ENCODE results near the gene STRBP. TPM values are rescaled to one million over a fixed set of nuclear protein-coding genes. Genes with fewer than 3 reads are reported as not detected.

STRBP gene
- total and polyA plus RNA-seq, 4 experiments from 2014 or later = 17.5 to 23.8 (median 21.3) TPM

- ChIA-PET POLR2A (ENCODE audit: partially characterized antibody) (no interaction called here), CTCF (ENCODE audit: partially characterized antibody) (interaction anchor here (1.6 kb wide), 1 partner anchor 17 kb away, joined by 4 read pairs; no protein-coding TSS in a partner anchor)
- no peak overlapping the region for H3K4me3 Mint-ChIP-seq
- H3K4me3 ChIP-seq (ENCODE audit: low read length in 2 of 2) = no peak overlapping the region
- DNase-seq = no peak
- H3K9me3 ChIP-seq (ENCODE audit: control insufficient read depth in 1 of 2, low read length in 2 of 2) = no peaks in the 10 kb centered on the region
- H3K27me3 ChIP-seq (ENCODE audit: insufficient read depth, low read length) = no peaks in the 10 kb centered on the region
- H3K9me3 Mint-ChIP-seq = peaks cover 0 to 2% (median 0%) of the 10 kb centered on the region in 8 donors
- no peaks in the 10 kb centered on the region for H3K36me3 Mint-ChIP-seq
- H3K36me3 ChIP-seq (ENCODE audit: insufficient read depth, low read length) = no peaks in the 10 kb centered on the region
- intact Hi-C loops (cut with micrococcal nuclease) = no loop called here
- H3K27me3 Mint-ChIP-seq = peaks cover 0 to 3% of the 10 kb centered on the region in 2 donors
- no peak overlapping the region for H3K27ac Mint-ChIP-seq
- peaks cover 5% of the 10 kb centered on the region for H3K4me1 ChIP-seq (ENCODE audit: insufficient read depth, low read length)
- peaks cover 8 to 17% (median 11%) of the 10 kb centered on the region in 4 donors for H3K4me1 Mint-ChIP-seq
- no peak overlapping the region for H3K27ac ChIP-seq (ENCODE audit: low read depth, low read length)
Observed at GRCh38 chr9:123299558-123300126, 31.3 kb upstream of the STRBP start.

- H3K4me3 ChIP-seq (ENCODE audit: low read length in 2 of 2) = no peak overlapping the region
- ChIA-PET POLR2A (ENCODE audit: partially characterized antibody) (no interaction called here), CTCF (ENCODE audit: partially characterized antibody) (interaction anchor here (0.6 kb wide), 1 partner anchor 60 kb away, joined by 3 read pairs; no protein-coding TSS in a partner anchor)
- Mint-ChIP-seq H3K4me3 (no peak overlapping the region), H3K27me3 (peaks cover 0 to 5% of the 10 kb centered on the region in 2 donors), H3K36me3 (no peaks in the 10 kb centered on the region), H3K4me1 (no peaks in the 10 kb centered on the region), H3K27ac (no peak overlapping the region), H3K9me3 (peaks cover 0 to 3% (median 0%) of the 10 kb centered on the region in 8 donors)
- intact Hi-C loops (cut with micrococcal nuclease) = no loop called here
- H3K4me1 ChIP-seq (ENCODE audit: insufficient read depth, low read length) = no peaks in the 10 kb centered on the region
- DNase-seq = no peak
- H3K9me3 ChIP-seq (ENCODE audit: control insufficient read depth in 1 of 2, low read length in 2 of 2) = no peaks in the 10 kb centered on the region
- H3K36me3 ChIP-seq (ENCODE audit: insufficient read depth, low read length) = no peaks in the 10 kb centered on the region
- H3K27ac ChIP-seq (ENCODE audit: low read depth, low read length) = no peak overlapping the region
- H3K27me3 ChIP-seq (ENCODE audit: insufficient read depth, low read length) = no peaks in the 10 kb centered on the region
Observed at GRCh38 chr9:123296174-123296573, 27.8 kb upstream of the STRBP start.

GRCh38 chr9:123291736-123292135, 23.4 kb upstream of the STRBP start:
- Mint-ChIP-seq H3K4me3 (no peak overlapping the region), H3K36me3 (no peaks in the 10 kb centered on the region), H3K27me3 (peaks cover 1 to 11% of the 10 kb centered on the region in 2 donors), H3K4me1 (no peaks in the 10 kb centered on the region), H3K9me3 (peaks cover 0 to 3% (median 0%) of the 10 kb centered on the region in 8 donors), H3K27ac (no peak overlapping the region)
- Histone ChIP-seq H3K4me1 (ENCODE audit: insufficient read depth, low read length) (no peaks in the 10 kb centered on the region), H3K36me3 (ENCODE audit: insufficient read depth, low read length) (no peaks in the 10 kb centered on the region), H3K27ac (ENCODE audit: low read depth, low read length) (no peak overlapping the region), H3K4me3 (ENCODE audit: low read length in 2 of 2) (no peak overlapping the region), H3K27me3 (ENCODE audit: insufficient read depth, low read length) (no peaks in the 10 kb centered on the region), H3K9me3 (ENCODE audit: control insufficient read depth in 1 of 2, low read length in 2 of 2) (no peaks in the 10 kb centered on the region)
- CTCF ChIA-PET (ENCODE audit: partially characterized antibody) = no interaction called here
- POLR2A ChIA-PET (ENCODE audit: partially characterized antibody) = no interaction called here
- DNase-seq = no peak
- intact Hi-C loops (cut with micrococcal nuclease) = no loop called here

- Mint-ChIP-seq H3K27ac (no peak overlapping the region), H3K36me3 (no peaks in the 10 kb centered on the region), H3K9me3 (peaks cover 0 to 3% (median 0%) of the 10 kb centered on the region in 8 donors), H3K4me1 (no peaks in the 10 kb centered on the region), H3K27me3 (peaks cover 1 to 11% of the 10 kb centered on the region in 2 donors), H3K4me3 (no peak overlapping the region)
- Histone ChIP-seq H3K9me3 (ENCODE audit: control insufficient read depth in 1 of 2, low read length in 2 of 2) (no peaks in the 10 kb centered on the region), H3K4me3 (ENCODE audit: low read length in 2 of 2) (no peak overlapping the region), H3K27ac (ENCODE audit: low read depth, low read length) (no peak overlapping the region), H3K27me3 (ENCODE audit: insufficient read depth, low read length) (no peaks in the 10 kb centered on the region), H3K4me1 (ENCODE audit: insufficient read depth, low read length) (no peaks in the 10 kb centered on the region), H3K36me3 (ENCODE audit: insufficient read depth, low read length) (no peaks in the 10 kb centered on the region)
- CTCF ChIA-PET (ENCODE audit: partially characterized antibody) = no interaction called here
- intact Hi-C loops (cut with micrococcal nuclease) = no loop called here
- no peak for DNase-seq
- POLR2A ChIA-PET (ENCODE audit: partially characterized antibody) = no interaction called here
Observed at GRCh38 chr9:123290764-123291163, 22.4 kb upstream of the STRBP start.

- POLR2A ChIA-PET (ENCODE audit: partially characterized antibody) = no interaction called here
- H3K4me1 ChIP-seq (ENCODE audit: insufficient read depth, low read length) = no peaks in the 10 kb centered on the region
- no peaks in the 10 kb centered on the region for H3K36me3 ChIP-seq (ENCODE audit: insufficient read depth, low read length)
- H3K9me3 Mint-ChIP-seq = peaks cover 0 to 2% (median 0%) of the 10 kb centered on the region in 8 donors
- DNase-seq = no peak
- no peaks in the 10 kb centered on the region for H3K27me3 ChIP-seq (ENCODE audit: insufficient read depth, low read length)
- H3K4me3 ChIP-seq (ENCODE audit: low read length in 2 of 2) = no peak overlapping the region
- H3K27ac Mint-ChIP-seq = no peak overlapping the region
- no peak overlapping the region for H3K27ac ChIP-seq (ENCODE audit: low read depth, low read length)
- CTCF ChIA-PET (ENCODE audit: partially characterized antibody) = interaction anchor here (0.6 to 1.0 kb wide), 2 partner anchors 18 to 37 kb away, joined by 3 read pairs; no protein-coding TSS in a partner anchor
- H3K36me3 Mint-ChIP-seq = no peaks in the 10 kb centered on the region
- H3K27me3 Mint-ChIP-seq = peaks cover 1 to 11% of the 10 kb centered on the region in 2 donors
- no peaks in the 10 kb centered on the region for H3K9me3 ChIP-seq (ENCODE audit: control insufficient read depth in 1 of 2, low read length in 2 of 2)
- intact Hi-C loops (cut with micrococcal nuclease) = no loop called here
- H3K4me1 Mint-ChIP-seq = no peaks in the 10 kb centered on the region
- no peak overlapping the region for H3K4me3 Mint-ChIP-seq
Observed at GRCh38 chr9:123287639-123288038, 19.3 kb upstream of the STRBP start.

GRCh38 chr9:123286324-123286723, 17.9 kb upstream of the STRBP start:
- H3K27me3 Mint-ChIP-seq = peaks cover 4 to 9% of the 10 kb centered on the region in 2 donors
- no peak overlapping the region for H3K27ac Mint-ChIP-seq
- Histone ChIP-seq H3K27ac (ENCODE audit: low read depth, low read length) (no peak overlapping the region), H3K9me3 (ENCODE audit: control insufficient read depth in 1 of 2, low read length in 2 of 2) (no peaks in the 10 kb centered on the region), H3K4me1 (ENCODE audit: insufficient read depth, low read length) (no peaks in the 10 kb centered on the region), H3K27me3 (ENCODE audit: insufficient read depth, low read length) (no peaks in the 10 kb centered on the region), H3K36me3 (ENCODE audit: insufficient read depth, low read length) (no peaks in the 10 kb centered on the region), H3K4me3 (ENCODE audit: low read length in 2 of 2) (no peak overlapping the region)
- intact Hi-C loops (cut with micrococcal nuclease) = no loop called here
- ChIA-PET POLR2A (ENCODE audit: partially characterized antibody) (interaction anchor here (0.6 kb wide), 1 partner anchor 151 kb away, joined by 3 read pairs; no protein-coding TSS in a partner anchor), CTCF (ENCODE audit: partially characterized antibody) (no interaction called here)
- H3K36me3 Mint-ChIP-seq = no peaks in the 10 kb centered on the region
- H3K9me3 Mint-ChIP-seq = no peaks in the 10 kb centered on the region
- no peaks in the 10 kb centered on the region for H3K4me1 Mint-ChIP-seq
- no peak for DNase-seq
- H3K4me3 Mint-ChIP-seq = no peak overlapping the region

- Mint-ChIP-seq H3K4me3 (no peak overlapping the region), H3K27ac (no peak overlapping the region), H3K27me3 (peaks cover 4 to 8% of the 10 kb centered on the region in 2 donors), H3K36me3 (no peaks in the 10 kb centered on the region), H3K4me1 (no peaks in the 10 kb centered on the region), H3K9me3 (no peaks in the 10 kb centered on the region)
- no peak for DNase-seq
- Histone ChIP-seq H3K4me1 (ENCODE audit: insufficient read depth, low read length) (no peaks in the 10 kb centered on the region), H3K36me3 (ENCODE audit: insufficient read depth, low read length) (no peaks in the 10 kb centered on the region), H3K27me3 (ENCODE audit: insufficient read depth, low read length) (no peaks in the 10 kb centered on the region), H3K4me3 (ENCODE audit: low read length in 2 of 2) (no peak overlapping the region), H3K9me3 (ENCODE audit: control insufficient read depth in 1 of 2, low read length in 2 of 2) (no peaks in the 10 kb centered on the region), H3K27ac (ENCODE audit: low read depth, low read length) (no peak overlapping the region)
- ChIA-PET POLR2A (ENCODE audit: partially characterized antibody) (no interaction called here), CTCF (ENCODE audit: partially characterized antibody) (no interaction called here)
- intact Hi-C loops (cut with micrococcal nuclease) = no loop called here
Observed at GRCh38 chr9:123284656-123285055, 16.3 kb upstream of the STRBP start.

Data from CD4-positive, alpha-beta memory T cell (primary cell).